HuH-7 (cell line): ENCODE measurements around the gene MED12L.
"Not testable (repeated sequence)": the region's sequence is repeated elsewhere in the genome, so short reads cannot be mapped to it uniquely, and the experiment has no call there.

Experiments used
- DNase-seq: peaks from one replicate; pipeline ENCODE4 v3.0.0; 2011; ENCODE audit warnings: low spot score

MED12L gene

GRCh38 chr3:151133917-151134450 lies 48.5 kb downstream of the MED12L start:
- no peak for DNase-seq

DNA sequence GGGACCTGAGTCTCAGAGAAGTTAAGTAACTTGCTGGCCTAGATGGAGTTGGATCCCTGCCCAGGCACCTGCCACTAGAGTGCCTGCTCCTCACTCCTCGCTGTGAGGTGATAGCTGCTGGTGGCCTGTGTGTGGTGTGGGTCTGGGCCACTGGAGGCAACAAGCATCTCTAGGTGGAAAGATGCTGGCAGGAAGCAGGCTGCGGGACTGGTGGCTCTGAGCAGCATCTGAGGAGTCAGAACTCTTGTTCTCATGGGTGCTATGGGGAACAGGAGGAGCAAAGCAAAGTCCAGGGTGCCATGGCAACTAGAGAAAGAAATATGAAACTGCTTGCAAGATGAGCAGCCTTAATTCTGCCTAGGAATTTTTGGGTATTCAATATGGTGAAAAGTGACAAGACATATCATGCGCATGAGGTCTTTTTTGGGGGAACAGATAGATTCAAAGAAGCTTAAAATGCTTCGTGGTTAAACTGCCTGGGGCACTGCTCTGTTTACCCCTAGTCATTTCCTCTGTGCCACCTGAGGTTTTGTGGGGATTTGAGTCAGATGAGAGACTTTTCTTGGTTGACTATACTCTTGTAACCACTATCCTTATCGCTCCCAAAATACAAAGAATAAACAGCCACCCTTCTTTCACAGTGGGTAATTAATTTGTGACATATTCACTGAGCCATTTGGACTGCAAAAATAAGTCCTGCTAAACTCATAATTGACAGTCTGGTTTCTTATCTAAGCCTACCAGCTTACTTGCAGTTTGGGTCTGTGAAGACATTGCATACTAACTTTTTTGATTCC lies 50.3 kb downstream of the MED12L start:
- no peak for DNase-seq

- DNase-seq, result no peak
Observed at GRCh38 chr3:151142929-151143328, 57.5 kb downstream of the MED12L start.

- DNase-seq, result no peak
Observed at GRCh38 chr3:151144016-151144415, 58.6 kb downstream of the MED12L start.

DNA sequence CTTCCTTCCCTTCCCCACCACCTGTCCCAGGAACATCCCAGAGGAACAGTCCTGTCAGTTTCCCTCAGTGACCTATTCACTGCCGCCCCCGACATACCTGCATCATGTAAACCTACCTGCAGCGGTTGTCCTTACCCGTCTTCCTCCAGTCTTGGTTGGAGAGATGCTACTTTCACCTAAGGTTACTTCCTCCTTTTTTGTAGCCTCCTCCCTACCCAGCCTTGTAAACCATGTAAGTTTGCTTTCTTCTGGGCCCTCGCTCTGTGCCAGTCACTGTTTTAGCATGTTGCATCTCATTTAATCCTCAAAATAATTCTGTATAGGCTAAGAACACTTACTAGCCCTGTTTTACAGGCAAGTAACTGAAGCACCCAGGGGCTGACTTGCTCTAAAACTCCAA lies 59.3 kb downstream of the MED12L start:
- no peak for DNase-seq

- no peak for DNase-seq
Observed at GRCh38 chr3:151145713-151146070, 60.2 kb downstream of the MED12L start.

GRCh38 chr3:151146071-151146730 lies 60.7 kb downstream of the MED12L start:
- peak; percentile 54 for DNase-seq

GRCh38 chr3:151146731-151147091 lies 61.2 kb downstream of the MED12L start:
- DNase-seq, result no peak

GRCh38 chr3:151147299-151147698 lies 61.8 kb downstream of the MED12L start:
- no peak for DNase-seq

DNA sequence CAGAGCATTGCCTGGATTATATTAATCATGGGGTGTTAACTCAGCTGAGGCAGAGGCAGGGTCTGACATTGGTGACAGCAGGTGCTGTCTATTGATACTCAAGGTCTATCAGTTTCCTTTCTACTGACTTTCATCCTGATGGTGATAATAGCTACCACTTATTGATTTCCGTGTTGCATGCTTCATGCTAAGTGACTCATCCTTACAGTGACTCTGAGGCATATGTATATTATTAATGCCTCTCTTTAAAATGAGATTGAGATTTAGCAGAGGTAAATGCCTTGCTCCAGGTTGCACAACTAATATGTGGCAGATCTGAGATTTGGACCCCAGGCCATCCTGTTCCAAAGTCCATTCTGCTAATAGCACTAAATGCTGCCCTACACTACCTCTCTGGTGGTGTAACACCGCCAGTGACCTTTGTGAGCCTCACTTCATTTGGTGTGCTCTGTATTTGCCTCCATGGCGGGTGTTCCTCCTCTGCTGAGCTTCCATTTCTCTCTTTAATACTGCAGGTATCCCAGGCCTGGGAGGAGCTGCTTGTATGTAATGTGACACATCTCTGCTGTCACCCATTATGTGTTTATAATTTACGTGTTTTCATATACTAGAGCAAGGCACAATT lies 67.1 kb downstream of the MED12L start:
- DNase-seq, result no peak

DNA sequence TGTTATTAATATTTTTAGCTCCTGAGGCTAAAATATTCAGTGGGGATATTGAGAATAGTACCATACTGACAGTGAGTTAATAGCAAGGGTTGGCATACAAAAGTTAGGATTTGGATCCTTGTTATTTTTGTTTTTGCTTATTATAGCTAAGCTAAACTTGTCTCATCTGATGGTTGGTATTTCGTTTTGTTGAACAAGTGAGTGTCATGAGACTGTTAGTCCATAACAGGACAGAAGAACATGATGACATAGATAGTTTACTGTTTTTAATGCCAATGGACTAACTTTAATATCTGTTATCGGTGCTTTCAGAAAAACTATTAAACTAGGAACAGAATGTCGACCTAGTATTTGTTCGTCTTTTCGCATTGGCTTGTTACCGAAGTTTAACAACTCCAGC lies 69.1 kb downstream of the MED12L start:
- no peak for DNase-seq

DNA sequence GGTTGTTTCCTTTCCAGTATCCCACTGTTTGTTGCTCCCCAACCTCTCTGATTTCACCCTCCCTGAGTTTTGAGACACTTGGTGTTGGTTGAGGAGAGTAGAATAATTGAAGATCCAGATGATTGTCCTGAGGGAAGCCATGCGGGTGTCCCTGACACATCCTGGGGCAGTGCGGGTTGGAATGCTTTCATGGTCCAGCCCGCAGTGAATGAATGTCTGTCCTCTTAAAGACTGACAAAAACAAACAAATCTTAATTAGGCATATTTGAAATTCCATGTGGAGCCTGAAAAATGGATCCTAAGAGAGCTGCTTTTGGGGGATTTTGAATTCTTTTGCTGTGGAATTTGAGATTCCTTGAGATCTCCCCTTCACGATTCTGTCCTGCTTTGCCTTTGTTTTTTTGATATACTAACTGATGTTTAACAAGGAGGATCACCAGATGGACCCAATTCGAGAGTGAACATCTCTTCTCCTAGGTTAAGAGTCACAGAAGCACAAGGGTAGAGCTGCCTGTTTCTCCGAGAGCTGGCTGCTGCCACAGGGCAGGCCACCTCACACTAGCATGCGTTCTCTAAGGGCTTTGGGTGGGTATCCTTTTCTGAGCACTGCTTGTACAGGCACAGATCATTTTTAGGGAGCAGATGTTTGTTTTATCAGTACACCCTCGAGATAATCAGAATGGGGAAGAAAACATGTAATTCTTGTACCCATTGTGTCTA lies 70.1 kb downstream of the MED12L start:
- DNase-seq, result no peak

DNA sequence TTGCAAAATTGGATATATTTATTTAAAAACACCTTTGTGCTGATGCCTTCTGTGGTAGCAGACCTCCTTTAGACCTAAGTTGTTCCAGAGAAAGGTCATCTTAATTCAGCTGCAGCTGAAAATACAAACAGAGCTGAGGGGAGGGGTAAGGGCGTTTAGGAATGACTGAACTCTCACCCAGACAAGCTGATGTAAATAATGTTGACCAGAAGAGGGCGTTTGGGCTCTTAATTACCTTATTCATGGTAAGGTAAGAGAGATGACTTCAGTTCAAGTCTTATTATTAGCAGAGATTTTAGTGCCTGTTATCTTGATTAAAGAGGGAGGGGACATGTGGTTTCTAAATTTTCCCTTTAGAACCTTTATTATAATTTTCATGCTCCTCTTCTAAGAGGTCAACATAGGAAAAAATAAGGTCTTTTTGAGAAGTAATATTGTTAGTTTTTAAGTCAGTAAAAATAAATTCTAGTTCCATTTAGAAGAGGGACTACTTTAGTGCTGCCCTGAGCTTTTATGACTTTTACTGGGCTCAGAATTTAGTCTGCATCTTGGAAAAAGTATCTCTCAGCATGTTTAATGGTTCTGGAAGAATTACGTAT lies 71.3 kb downstream of the MED12L start:
- peak; percentile 24 for DNase-seq

- no peak for DNase-seq
Observed at GRCh38 chr3:151159806-151160205, 74.3 kb downstream of the MED12L start.

DNA sequence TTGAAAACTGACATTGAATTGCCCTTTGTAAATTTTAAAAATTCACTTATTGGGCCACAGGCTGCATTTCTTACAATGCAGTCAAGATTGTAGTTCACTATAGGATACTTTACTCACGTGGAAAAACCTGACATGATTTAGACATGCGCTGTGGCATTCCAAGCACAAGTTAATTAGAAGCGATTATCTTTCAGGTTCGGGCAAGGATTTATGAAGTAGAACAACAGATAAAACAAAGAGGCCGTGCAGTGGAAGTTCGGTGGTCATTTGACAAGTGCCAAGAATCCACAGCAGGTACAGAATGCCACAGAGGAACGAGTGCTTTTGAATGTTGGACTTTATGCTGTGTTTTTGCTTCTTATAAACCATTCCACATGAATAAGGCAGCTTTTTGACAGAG lies 79.8 kb downstream of the MED12L start:
- no peak for DNase-seq

- no peak for DNase-seq
Observed at GRCh38 chr3:151166161-151166560, 80.7 kb downstream of the MED12L start.

DNA sequence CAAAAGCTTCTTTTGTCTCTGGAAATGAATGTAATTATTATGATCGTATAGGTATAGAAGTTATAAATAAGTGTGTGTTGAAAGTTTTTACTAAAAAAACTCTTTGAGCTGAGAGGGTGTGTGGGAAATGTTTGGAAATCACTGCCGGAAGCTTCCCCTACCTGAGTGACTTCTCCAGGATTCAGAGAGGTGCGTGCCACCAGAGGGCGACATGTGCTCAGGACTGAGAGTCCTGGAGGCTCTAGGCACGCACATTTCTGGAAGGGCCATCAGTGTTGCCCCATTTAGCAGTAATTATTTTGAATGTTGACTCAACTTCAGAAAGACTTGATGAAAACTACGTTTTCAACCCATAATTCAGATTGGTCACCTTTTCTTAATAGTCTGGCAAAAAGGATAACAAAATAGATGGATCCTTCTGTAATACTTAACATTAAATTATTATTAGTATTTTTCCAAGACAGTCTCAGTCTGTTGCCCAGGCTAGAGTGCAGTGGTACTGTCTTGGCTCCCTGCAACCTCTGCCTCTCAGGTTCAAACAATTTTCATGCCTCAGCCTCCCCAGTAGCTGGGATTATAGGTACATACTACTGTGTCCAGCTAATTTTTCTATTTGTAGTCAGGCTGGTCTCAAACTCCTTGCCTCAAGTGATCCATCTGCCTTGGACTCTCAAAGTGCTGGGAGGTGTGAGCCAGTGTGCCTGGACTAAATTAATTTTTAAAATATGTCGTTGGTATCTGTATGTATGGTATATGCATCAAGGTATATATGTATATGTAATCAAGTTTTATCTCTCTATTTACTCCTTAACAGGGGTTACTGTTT lies 83.0 kb downstream of the MED12L start:
- peak; percentile 42 for DNase-seq

GRCh38 chr3:151169262-151169947 lies 83.9 kb downstream of the MED12L start:
- no peak for DNase-seq

GRCh38 chr3:151169948-151170679 lies 84.7 kb downstream of the MED12L start:
- not testable (repeated sequence) for DNase-seq
